T-helper 2 cell (primary cell): ENCODE measurements around the gene H6PD.

Experiments
- DNase-seq, 5 experiments: peaks; one replicate each; pipeline versions ENCODE4 v3.0.0 to v3.0.0-alpha.2; 2012 to 2022

The H6PD gene

DNA sequence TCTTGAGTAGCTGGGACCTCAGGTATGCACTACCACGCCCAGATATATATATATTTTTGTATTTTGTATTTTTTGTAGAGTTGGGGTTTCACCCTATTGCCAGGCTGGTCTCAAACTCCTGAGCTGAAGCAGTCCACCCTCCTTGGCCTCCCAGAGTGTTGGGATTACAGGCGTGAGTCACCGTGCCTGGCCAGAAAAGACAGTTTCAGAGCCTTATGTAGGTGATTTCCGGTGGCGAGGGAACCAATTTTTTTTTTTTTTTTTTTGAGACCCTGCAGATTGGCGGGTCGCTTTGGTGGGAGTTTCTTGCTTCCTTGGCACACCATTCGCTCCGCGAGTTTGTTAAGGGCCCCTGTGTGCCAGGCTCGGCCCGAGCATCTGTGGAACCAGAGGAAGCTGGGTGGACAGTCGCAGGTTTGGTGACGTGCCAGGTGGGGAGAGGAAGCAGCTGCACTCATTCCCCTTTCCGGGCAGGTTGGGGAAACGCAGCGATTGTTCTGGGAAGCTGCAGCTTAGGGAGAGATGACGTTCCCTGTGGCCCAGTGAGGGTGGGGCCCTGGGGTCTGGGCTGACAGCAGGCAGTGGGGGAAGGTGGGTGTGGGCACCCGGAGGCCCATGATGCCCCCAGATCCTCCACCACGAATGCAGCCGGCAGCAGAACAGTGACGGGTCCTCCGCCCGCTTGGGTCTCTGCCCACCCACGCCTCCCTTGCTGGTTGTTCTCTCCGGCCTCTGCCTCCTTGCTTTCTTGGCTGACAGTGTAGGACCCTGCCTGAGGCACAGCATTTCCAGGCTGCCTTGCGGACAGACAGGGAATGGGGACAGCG lies 83.2 kb downstream of the H6PD start:
- no peak for DNase-seq

DNA sequence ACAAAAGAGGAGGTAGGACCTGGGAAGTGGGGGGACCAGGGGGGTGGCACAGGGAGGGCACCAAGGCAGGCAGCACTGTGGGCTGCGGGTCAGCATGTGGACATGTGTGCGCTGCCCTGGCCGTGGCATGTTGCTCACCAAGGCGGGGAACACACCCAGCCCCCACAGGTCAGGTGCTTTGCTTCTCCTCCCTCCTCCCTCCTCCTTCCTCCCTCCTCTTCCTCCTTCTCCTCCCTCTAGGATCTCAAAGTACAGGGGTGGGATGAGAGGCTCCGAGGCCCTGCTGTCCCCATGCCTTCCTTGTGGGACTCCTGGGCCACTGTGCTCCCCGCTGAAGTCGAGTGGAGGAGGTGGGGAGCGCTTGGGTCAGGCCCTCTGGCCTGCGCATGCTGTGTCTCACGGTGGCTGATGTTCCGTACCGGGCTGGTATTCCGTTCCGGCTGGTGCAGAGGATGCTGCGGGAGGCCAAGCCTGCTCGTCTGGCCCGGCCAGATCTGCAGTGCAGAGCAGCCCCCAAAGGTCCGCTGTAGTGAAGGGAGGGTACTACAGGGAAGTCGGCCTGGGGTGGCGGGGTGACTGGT lies 84.7 kb downstream of the H6PD start:
- no peak for DNase-seq

DNA sequence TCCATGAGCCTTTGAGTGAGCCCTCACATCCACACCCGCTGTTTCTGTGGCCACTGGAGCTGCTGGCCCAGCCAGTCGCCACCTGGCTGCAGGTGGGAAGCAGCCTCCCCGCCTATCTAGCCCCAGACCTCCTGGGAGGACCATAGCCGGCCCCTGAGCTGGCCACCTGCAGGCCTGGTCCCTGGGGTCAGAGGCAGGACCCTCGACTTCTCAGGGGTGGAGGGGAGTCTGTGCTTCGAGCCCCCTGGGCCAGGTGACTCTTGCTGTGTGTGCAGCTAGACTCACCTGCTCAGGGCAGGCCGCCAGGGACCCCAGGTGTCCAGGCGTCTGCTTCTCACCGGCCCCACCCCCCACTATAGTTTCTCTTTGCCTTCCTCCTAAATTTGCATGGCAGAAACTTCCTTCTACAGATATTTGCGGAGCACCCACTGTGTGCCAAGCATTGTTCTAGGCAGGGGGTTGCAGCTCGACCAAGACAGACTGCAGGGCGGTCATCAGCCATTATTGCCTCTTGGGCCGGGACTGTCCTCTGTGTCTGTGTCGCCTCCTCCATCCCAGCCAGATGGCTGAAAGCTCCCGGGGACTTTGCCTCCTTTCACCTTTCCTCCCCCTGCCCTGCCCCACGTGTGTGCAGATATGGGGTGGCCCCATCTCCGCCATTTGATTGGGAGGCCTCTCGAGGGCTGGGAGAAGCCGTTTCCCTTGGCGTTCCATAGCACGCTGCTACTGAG lies 85.4 kb downstream of the H6PD start:
- no peak for DNase-seq
